Measurements from ENCODE around the gene GANC. TPM values are rescaled to one million over a fixed set of nuclear protein-coding genes. Genes with fewer than 3 reads are reported as not detected.

GANC gene
- total and polyA plus RNA-seq, 9 of the 15 experiments (the other 6 are each of a cell fraction or from before 2014, with no cell fraction given) = 10.9 to 19.0 (median 14.5) TPM

DNA sequence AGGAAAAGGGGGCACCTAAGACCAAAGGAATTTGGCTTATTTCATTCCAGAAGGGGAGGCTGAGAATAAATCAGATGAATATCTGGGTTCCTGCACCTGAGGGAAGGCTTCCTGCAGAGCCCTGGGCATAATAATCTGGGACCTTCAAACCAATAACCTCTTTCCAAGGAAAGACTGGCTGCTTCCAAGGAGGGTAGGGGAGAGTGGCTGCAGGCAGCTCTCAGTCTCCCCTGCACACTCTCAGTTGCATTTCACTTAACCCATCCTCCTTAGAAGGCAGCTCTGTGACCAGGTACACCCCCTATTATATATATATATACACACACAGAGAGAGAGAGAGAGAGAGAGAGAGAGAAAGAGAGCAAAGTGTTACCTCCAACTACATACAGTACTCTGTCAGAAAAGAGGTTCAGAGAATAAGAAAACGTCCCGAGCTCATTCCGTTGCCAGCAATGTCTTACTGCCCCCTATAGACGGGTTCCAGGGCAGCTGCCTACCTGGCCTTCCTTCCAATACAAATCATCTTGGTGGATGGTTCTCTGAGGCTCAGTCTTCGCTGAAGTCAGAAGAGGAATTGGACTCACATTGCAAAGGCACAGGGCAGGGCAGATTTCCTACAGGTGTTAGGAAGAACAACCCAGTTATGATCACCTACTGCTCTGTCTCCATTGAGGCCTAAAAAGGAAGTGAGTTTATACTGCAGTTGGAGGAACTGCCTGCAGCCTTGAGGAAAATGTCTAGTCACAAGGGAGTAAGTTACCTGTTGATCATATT, 112.4 kb downstream of the GANC start (continued):
- TF ChIP-seq, protein P1, sequence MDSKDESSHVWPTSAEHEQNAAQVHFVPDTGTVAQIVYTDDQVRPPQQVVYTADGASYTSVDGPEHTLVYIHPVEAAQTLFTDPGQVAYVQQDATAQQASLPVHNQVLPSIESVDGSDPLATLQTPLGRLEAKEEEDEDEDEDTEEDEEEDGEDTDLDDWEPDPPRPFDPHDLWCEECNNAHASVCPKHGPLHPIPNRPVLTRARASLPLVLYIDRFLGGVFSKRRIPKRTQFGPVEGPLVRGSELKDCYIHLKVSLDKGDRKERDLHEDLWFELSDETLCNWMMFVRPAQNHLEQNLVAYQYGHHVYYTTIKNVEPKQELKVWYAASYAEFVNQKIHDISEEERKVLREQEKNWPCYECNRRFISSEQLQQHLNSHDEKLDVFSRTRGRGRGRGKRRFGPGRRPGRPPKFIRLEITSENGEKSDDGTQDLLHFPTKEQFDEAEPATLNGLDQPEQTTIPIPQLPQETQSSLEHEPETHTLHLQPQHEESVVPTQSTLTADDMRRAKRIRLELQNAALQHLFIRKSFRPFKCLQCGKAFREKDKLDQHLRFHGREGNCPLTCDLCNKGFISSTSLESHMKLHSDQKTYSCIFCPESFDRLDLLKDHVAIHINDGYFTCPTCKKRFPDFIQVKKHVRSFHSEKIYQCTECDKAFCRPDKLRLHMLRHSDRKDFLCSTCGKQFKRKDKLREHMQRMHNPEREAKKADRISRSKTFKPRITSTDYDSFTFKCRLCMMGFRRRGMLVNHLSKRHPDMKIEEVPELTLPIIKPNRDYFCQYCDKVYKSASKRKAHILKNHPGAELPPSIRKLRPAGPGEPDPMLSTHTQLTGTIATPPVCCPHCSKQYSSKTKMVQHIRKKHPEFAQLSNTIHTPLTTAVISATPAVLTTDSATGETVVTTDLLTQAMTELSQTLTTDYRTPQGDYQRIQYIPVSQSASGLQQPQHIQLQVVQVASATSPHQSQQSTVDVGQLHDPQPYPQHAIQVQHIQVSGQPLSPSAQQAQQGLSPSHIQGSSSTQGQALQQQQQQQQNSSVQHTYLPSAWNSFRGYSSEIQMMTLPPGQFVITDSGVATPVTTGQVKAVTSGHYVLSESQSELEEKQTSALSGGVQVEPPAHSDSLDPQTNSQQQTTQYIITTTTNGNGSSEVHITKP (IDR thresholded peaks at IDR 0.05; ENCODE audit: partially characterized antibody) = peak; percentile 63
- peak; percentile 10; the same call in 1 of the 2 replicates for TF ChIP-seq NFE2 (IDR thresholded peaks at IDR 0.05; ENCODE audit: low read depth)
- no peak for TF ChIP-seq ZFP1 (CRISPR knock-in tag; IDR thresholded peaks at IDR 0.05)
- TF ChIP-seq NR2C2 (CRISPR knock-in tag; IDR thresholded peaks at IDR 0.05) = no peak
- no peak for TF ChIP-seq NR2C2 (tag; IDR thresholded peaks at IDR 0.05)
- TF ChIP-seq, protein P2, sequence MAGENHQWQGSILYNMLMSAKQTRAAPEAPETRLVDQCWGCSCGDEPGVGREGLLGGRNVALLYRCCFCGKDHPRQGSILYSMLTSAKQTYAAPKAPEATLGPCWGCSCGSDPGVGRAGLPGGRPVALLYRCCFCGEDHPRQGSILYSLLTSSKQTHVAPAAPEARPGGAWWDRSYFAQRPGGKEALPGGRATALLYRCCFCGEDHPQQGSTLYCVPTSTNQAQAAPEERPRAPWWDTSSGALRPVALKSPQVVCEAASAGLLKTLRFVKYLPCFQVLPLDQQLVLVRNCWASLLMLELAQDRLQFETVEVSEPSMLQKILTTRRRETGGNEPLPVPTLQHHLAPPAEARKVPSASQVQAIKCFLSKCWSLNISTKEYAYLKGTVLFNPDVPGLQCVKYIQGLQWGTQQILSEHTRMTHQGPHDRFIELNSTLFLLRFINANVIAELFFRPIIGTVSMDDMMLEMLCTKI (IDR thresholded peaks at IDR 0.05; ENCODE audit: partially characterized antibody) = no peak
- no peak for TF ChIP-seq ZNF174 (CRISPR knock-in tag; IDR thresholded peaks at IDR 0.05)
- TF ChIP-seq ZNF445 (CRISPR knock-in tag; IDR thresholded peaks at IDR 0.05; ENCODE audit: low read depth) = no peak
- no peak for TF ChIP-seq ZNF263 (CRISPR knock-in tag; IDR thresholded peaks at IDR 0.05; ENCODE audit: borderline replicate concordance)
- TF ChIP-seq ELF1 (tag; IDR thresholded peaks at IDR 0.05) = no peak
- no peak for TF ChIP-seq HIVEP1 (CRISPR knock-in tag; IDR thresholded peaks at IDR 0.05)
- no peak for TF ChIP-seq SMARCC2 (IDR thresholded peaks at IDR 0.05; ENCODE audit: low read depth)
- TF ChIP-seq, protein P3, sequence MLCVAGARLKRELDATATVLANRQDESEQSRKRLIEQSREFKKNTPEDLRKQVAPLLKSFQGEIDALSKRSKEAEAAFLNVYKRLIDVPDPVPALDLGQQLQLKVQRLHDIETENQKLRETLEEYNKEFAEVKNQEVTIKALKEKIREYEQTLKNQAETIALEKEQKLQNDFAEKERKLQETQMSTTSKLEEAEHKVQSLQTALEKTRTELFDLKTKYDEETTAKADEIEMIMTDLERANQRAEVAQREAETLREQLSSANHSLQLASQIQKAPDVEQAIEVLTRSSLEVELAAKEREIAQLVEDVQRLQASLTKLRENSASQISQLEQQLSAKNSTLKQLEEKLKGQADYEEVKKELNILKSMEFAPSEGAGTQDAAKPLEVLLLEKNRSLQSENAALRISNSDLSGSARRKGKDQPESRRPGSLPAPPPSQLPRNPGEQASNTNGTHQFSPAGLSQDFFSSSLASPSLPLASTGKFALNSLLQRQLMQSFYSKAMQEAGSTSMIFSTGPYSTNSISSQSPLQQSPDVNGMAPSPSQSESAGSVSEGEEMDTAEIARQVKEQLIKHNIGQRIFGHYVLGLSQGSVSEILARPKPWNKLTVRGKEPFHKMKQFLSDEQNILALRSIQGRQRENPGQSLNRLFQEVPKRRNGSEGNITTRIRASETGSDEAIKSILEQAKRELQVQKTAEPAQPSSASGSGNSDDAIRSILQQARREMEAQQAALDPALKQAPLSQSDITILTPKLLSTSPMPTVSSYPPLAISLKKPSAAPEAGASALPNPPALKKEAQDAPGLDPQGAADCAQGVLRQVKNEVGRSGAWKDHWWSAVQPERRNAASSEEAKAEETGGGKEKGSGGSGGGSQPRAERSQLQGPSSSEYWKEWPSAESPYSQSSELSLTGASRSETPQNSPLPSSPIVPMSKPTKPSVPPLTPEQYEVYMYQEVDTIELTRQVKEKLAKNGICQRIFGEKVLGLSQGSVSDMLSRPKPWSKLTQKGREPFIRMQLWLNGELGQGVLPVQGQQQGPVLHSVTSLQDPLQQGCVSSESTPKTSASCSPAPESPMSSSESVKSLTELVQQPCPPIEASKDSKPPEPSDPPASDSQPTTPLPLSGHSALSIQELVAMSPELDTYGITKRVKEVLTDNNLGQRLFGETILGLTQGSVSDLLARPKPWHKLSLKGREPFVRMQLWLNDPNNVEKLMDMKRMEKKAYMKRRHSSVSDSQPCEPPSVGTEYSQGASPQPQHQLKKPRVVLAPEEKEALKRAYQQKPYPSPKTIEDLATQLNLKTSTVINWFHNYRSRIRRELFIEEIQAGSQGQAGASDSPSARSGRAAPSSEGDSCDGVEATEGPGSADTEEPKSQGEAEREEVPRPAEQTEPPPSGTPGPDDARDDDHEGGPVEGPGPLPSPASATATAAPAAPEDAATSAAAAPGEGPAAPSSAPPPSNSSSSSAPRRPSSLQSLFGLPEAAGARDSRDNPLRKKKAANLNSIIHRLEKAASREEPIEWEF (CRISPR knock-in tag; IDR thresholded peaks at IDR 0.05) = no peak
- TF ChIP-seq RAD21 (CRISPR knock-in tag; conservative IDR thresholded peaks at IDR 0.05 in 1 of 2, IDR thresholded peaks at IDR 0.05 in 1 of 2) = peak; percentile 63 to 82
